Natural killer cell (primary cell): ENCODE results near the gene ANKRD52. TPM values are rescaled to one million over a fixed set of nuclear protein-coding genes. Genes with fewer than 3 reads are reported as not detected.

ENCODE experiments used
- ATAC-seq, 3 donors: fragments of 150-1000 bp in 2 of 3; fragments of 200-7000 bp in 1 of 3; cut with Tn5 transposase; 1 replicate in 1 of 3; 2 replicates in 2 of 3; pipeline ENCODE4 v1.10.0; 2021; ENCODE audit warnings: mild to moderate bottlenecking in 2 of 3, moderate library complexity in 2 of 3
- DNase-seq, 2 donors: peaks; one replicate each; pipeline versions ENCODE4 v3.0.0 to v3.0.0-alpha.2; 2013 to 2021; ENCODE audit warnings: mixed read lengths in 1 of 2
- H3K27ac ChIP-seq: one replicate; pipeline ENCODE4 v1.5.1; 2013; ENCODE audit warnings: mild to moderate bottlenecking, low read length
- H3K27me3 ChIP-seq: one replicate; pipeline ENCODE4 v1.6.1; 2013; ENCODE audit warnings: low read length; ENCODE audit not compliant: control insufficient read depth, insufficient read depth
- H3K36me3 ChIP-seq: one replicate; pipeline ENCODE4 v1.6.1; 2013; ENCODE audit warnings: low read length; ENCODE audit not compliant: control insufficient read depth, insufficient read depth
- H3K4me1 ChIP-seq: one replicate; pipeline ENCODE4 v1.6.1; 2013; ENCODE audit warnings: low read length; ENCODE audit not compliant: control insufficient read depth, insufficient read depth
- H3K4me3 ChIP-seq: one replicate; pipeline ENCODE4 v1.5.1; 2013; ENCODE audit warnings: low read length
- H3K9me3 ChIP-seq: one replicate; pipeline ENCODE4 v1.6.1; 2013; ENCODE audit warnings: low read length; ENCODE audit not compliant: control insufficient read depth, insufficient read depth
- H3K27ac Mint-ChIP-seq, 2 donors: one replicate each; pipeline ENCODE4 v1.8.0; 2022; ENCODE audit warnings: mild to moderate bottlenecking in 2 of 2, mixed read lengths in 2 of 2, moderate library complexity in 1 of 2
- H3K27me3 Mint-ChIP-seq, 2 donors: one replicate each; pipeline ENCODE4 v1.8.0; 2022; ENCODE audit warnings: low read depth in 2 of 2, mixed read lengths in 2 of 2
- H3K36me3 Mint-ChIP-seq: one replicate; pipeline ENCODE4 v1.8.0; 2022; ENCODE audit warnings: mixed read lengths
- H3K4me1 Mint-ChIP-seq, 2 donors: one replicate each; pipeline ENCODE4 v1.8.0; 2022; ENCODE audit warnings: mixed read lengths in 2 of 2
- H3K4me3 Mint-ChIP-seq: one replicate; pipeline ENCODE4 v1.8.0; 2022; ENCODE audit warnings: mild to moderate bottlenecking, moderate library complexity, mixed read lengths
- H3K9me3 Mint-ChIP-seq, 2 donors: one replicate each; pipeline ENCODE4 v1.8.0; 2022; ENCODE audit warnings: mixed read lengths in 2 of 2
- WGBS: methylation state at CpG from one replicate; pipeline ENCODE4 v1.1.7; 2013; ENCODE audit warnings: missing lambda C conversion rate; ENCODE audit not compliant: insufficient coverage; 5-methylcytosine and 5-hydroxymethylcytosine counted together
- intact Hi-C: fragments of 100-400 bp; cut with micrococcal nuclease; formaldehyde crosslinking; loops from one replicate; pipeline ENCODE4 v1.14.2; 2022
- total RNA-seq, 4 donors: library from RNA; stranded (reverse); fragments of 120-200 nt in 1 of 4; gene quantifications; one replicate each; pipeline versions ENCODE4 v1.2.3 to v1.2.4, GENCODE V29; 2013 to 2022
- TF ChIP-seq, protein P1 (sequence below): fragments of 200-600 bp; IDR thresholded peaks from one replicate; pipeline ENCODE4 v1.8.0; 2022; ENCODE audit warnings: antibody characterized with exemption

Gene ANKRD52
- total RNA-seq, 3 donors from 2014 or later (not counting 1 experiment from before 2014, with no cell fraction given), result 34.1 to 52.2 (median 51.4) TPM

DNA sequence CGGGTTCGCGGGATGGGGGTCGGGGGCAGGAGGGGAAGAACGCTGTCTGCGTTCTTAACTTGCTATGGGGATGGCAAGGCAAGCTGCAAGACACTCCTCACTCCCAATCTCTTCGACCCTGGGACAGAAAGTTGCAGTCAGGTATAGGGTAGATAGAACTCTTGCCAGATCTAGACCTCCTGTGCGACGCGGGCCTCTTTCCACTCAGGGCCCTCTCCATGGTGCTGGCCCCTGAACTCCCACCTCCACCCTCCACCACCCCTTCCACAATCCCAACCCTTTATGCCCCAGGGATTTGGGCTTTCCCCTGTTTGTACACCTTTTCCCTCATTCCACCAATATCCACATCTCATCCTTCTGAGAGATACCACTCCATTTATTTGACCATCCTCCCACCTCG is 33.2 kb downstream of the ANKRD52 start:
- Mint-ChIP-seq H3K4me3 (peak overlapping the region; percentile 92), H3K27ac (peak overlapping the region; percentile 100), H3K9me3 (no peaks in the 10 kb centered on the region), H3K36me3 (no peaks in the 10 kb centered on the region), H3K27me3 (no peaks in the 10 kb centered on the region), H3K4me1 (peaks cover 48 to 53% of the 10 kb centered on the region in 2 donors)
- H3K36me3 ChIP-seq, result peaks cover 2% of the 10 kb centered on the region
- H3K4me3 ChIP-seq, result peak overlapping the region; percentile 56
- peak overlapping the region; percentile 70 for H3K27ac ChIP-seq
- ATAC-seq (no peak), DNase-seq (peak in 1 of 2 donors; percentile 31)
- no peaks in the 10 kb centered on the region for H3K27me3 ChIP-seq
- intact Hi-C loops, result loop anchor here (5.0 to 10.0 kb wide), 3 partner anchors 32 to 253 kb away; partner anchors contain the start of genes ANKRD52, RAB5B and RPS26
- TF ChIP-seq, protein P1, sequence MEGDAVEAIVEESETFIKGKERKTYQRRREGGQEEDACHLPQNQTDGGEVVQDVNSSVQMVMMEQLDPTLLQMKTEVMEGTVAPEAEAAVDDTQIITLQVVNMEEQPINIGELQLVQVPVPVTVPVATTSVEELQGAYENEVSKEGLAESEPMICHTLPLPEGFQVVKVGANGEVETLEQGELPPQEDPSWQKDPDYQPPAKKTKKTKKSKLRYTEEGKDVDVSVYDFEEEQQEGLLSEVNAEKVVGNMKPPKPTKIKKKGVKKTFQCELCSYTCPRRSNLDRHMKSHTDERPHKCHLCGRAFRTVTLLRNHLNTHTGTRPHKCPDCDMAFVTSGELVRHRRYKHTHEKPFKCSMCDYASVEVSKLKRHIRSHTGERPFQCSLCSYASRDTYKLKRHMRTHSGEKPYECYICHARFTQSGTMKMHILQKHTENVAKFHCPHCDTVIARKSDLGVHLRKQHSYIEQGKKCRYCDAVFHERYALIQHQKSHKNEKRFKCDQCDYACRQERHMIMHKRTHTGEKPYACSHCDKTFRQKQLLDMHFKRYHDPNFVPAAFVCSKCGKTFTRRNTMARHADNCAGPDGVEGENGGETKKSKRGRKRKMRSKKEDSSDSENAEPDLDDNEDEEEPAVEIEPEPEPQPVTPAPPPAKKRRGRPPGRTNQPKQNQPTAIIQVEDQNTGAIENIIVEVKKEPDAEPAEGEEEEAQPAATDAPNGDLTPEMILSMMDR, result no peak
- peaks cover 46% of the 10 kb centered on the region for H3K4me1 ChIP-seq
- WGBS, result 87% methylated on average over 10 of the region's 11 CpGs
- H3K9me3 ChIP-seq, result no peaks in the 10 kb centered on the region

DNA sequence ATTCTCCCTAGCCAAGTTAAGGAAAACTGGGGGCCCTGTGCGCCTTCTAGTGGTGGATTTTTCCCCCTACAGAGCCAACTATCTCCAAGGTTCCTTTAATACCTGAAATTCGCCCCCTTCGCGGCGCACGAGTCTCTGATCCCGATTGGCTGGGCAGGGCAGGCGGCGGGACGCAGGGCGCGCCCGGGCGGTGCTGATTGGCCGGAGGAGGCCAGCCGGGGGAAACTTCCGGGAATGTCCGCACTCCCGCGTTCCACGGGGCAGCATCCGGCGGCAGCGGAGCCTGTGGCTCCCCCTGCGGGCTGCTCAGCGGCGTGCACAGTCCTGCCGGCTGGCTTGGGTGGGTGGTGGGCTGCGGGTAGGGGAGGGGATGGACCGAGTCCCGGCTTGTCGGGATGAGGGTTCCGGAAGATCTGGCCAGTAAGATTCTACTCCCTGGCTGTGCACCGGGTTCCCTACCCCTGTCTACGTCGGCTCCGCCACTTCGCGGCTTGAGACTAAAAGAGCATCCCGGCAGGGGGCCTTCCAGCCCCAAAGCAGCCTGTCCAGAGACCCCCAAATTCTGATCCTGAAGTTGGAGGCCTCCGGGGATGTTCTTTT is 34.0 kb downstream of the ANKRD52 start, which contains the start of gene NABP2:
NABP2 (plus strand) TSS at position 241 of the 600 bp plus-strand sequence. CDS start 515 bp downstream, outside the sequence.
- WGBS, result 1% methylated on average over 41 of the region's 41 CpGs
- DNase-seq (peak; percentile 85 to 96), ATAC-seq (peak; percentile 70 to 86 (median 79))
- H3K4me3 ChIP-seq, result peak within 1 kb of the TSS; percentile 56
- peak within 1 kb of the TSS; percentile 92 for H3K4me3 Mint-ChIP-seq
- no peaks in the 10 kb centered on the region for H3K9me3 ChIP-seq
- H3K27me3 ChIP-seq, result no peaks in the 10 kb centered on the region
- H3K9me3 Mint-ChIP-seq, result no peaks in the 10 kb centered on the region
- peaks cover 47% of the 10 kb centered on the region for H3K4me1 ChIP-seq
- no peaks in the 10 kb centered on the region for H3K36me3 Mint-ChIP-seq
- H3K27ac Mint-ChIP-seq, result peak within 1 kb of the TSS; percentile 100
- peak within 1 kb of the TSS; percentile 70 for H3K27ac ChIP-seq
- H3K27me3 Mint-ChIP-seq, result no peaks in the 10 kb centered on the region
- intact Hi-C loops, result loop anchor here (5.0 to 10.0 kb wide), 3 partner anchors 33 to 252 kb away; partner anchors contain the start of genes ANKRD52, RAB5B and RPS26
- peaks cover 48 to 53% of the 10 kb centered on the region in 2 donors for H3K4me1 Mint-ChIP-seq
- peaks cover 2% of the 10 kb centered on the region for H3K36me3 ChIP-seq
- TF ChIP-seq, protein P1, result peak; percentile 91

DNA sequence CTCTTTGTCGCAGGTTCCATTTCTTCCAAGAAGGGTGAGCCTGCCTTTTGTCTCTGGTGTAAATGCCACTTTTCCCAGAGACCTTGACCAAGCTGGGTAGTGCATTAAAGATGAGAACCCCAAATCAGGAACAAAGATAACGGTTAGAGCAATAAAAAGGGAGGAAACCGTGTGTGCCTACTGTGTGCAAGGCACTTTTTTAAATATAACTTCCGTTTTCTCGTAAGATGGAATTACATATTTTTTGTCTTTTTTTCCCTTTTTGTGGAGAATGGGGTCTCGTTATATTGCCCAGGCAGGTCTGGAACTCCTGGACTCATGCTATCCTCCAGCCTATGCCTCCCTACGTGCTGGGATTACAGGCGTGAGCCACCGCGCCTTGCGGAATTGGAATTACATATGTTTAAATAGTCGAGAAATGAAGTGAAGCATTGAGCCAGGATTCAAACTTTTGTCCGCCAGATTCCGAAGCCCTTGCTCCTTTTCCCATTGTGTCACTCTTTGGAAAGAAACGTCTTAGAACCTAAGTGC is 34.5 kb downstream of the ANKRD52 start:
- peak overlapping the region; percentile 92 for H3K4me3 Mint-ChIP-seq
- H3K4me1 ChIP-seq, result peaks cover 47% of the 10 kb centered on the region
- no peak for ATAC-seq
- H3K27ac Mint-ChIP-seq, result peak overlapping the region; percentile 100
- 46% methylated on average over 15 of the region's 15 CpGs for WGBS
- H3K27ac ChIP-seq, result peak overlapping the region; percentile 70
- peak overlapping the region; percentile 56 for H3K4me3 ChIP-seq
- no peaks in the 10 kb centered on the region for H3K27me3 Mint-ChIP-seq
- peak in 1 of 2 donors; percentile 24 for DNase-seq
- intact Hi-C loops, result loop anchor here (5.0 to 10.0 kb wide), 3 partner anchors 34 to 251 kb away; partner anchors contain the start of genes ANKRD52, RAB5B and RPS26
- no peaks in the 10 kb centered on the region for H3K36me3 Mint-ChIP-seq
- H3K4me1 Mint-ChIP-seq, result peaks cover 48 to 53% of the 10 kb centered on the region in 2 donors
- H3K9me3 Mint-ChIP-seq, result no peaks in the 10 kb centered on the region
- TF ChIP-seq, protein P1, result no peak
- no peaks in the 10 kb centered on the region for H3K27me3 ChIP-seq
- H3K36me3 ChIP-seq, result peaks cover 2% of the 10 kb centered on the region
- H3K9me3 ChIP-seq, result no peaks in the 10 kb centered on the region
